Stimulated activated CD8-positive, alpha-beta memory T cell treated with anti-CD3 and anti-CD28 coated beads, Interleukin-12 subunit alpha, Interleukin-12 subunit beta, amount 100 ng/mL, for 24 hours (primary cell): ENCODE measurements around the gene OTX2.

ENCODE experiments used
- DNase-seq: peaks from one replicate; pipeline ENCODE4 v3.0.0-alpha.2; 2020; ENCODE audit errors: extremely low read depth

Gene OTX2

GRCh38 chr14:56796259-56796658 is 14.0 kb downstream of the OTX2 start:
- no peak for DNase-seq

GRCh38 chr14:56795284-56795622 is 15.0 kb downstream of the OTX2 start:
- DNase-seq, result no peak

DNA sequence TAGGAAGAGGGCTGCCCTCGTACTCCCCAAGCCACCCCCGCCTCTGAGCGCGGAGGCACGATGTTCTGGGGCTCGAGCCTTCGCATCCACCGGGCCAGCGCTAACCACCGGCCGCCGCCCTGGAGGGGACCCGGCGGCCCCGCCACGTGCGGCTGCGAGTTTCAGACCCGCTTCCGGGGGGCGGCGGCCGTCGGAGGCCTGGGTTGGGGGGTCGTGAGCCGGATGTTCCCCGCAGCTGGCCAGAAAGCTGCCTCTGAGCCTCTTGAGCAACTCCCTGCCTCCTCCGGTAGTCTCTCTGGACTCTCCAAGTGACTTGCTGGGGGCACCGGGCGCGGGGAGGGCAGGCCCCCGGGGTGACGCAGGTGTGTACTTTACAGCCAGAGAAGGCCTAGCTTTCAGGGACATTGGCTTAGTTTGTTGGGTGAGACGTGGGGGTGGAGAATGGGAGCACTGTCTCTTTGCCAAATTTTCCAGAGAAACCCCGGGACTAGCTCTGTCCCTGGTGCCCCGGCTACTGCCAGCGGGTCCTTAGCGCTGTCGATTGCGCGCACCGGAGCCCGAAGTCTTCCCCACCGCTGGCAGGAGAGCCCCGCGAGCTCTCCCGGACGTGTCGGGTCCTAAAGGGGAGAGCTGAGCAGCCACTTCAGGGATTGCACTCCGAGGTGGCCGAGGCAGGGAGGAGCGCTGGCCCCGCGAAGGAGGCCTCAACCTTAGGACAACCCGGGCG is 15.6 kb downstream of the OTX2 start:
- DNase-seq, result no peak

DNA sequence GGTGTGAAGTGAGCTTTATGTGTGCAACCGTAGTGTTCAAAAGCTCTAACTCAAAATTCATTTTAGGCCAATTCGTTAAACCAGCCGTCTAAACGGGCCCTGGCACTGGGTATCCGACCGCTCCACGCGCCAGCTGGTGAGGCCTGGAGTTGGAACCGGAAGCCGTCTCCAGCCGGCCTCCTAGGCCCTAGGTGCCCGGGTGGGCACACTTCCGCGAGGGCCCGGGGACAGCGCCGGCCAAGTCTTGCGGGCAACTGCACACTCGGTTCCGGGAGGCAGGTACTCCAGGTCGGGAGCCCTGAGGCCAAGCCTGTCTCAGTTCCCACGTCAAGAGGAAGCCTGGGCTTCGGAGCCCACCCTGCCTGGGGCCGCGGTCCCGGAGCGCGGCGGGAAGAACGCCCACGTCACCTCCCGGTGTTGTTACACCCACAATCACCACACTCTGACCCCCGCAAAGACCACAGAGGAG is 16.2 kb downstream of the OTX2 start:
- DNase-seq, result no peak

- DNase-seq, result no peak
These were observed 20.3 kb downstream of the OTX2 start for GRCh38 chr14:56789955-56790354.

DNA sequence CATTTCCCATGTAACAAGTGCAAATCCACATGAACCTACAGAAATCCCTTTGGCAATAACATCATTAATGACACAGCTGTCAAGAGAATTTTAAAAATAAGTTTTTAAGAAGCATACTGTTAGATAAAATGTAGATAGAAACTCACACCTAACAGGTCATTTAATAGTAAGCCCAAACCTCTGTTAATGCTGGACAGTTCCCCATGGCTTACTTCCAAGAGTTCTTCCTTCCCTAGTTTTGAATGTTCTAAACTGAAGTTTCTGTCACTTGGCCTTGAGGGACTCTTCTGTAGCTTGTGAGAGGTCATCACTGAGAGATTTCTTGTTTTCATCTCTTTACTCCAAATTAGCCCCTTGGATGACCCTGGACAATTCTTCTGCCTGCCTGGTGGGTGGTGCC is 22.7 kb downstream of the OTX2 start:
- DNase-seq, result no peak

DNA sequence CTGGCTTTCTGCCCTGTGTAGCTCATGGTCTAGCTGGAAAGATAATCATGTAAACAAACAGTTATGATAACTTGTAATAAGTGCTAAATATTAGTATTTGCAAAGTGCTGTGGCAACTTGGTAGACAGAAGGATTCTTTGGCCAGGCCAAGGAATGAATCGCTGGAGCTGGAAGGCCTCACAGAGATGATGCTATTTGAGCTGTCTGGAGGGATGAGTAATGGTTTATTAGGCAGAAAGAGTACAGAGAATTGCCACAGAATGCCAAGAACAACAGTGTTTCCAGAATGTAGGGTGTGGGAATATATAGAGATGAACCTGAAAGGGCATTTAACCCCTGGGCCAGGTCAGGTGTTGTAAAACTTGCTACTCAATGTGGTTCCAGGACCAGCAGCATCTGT is 27.6 kb downstream of the OTX2 start:
- DNase-seq, result no peak

GRCh38 chr14:56774503-56774902 is 35.8 kb downstream of the OTX2 start:
- no peak for DNase-seq

GRCh38 chr14:56770512-56770911 is 39.8 kb downstream of the OTX2 start:
- DNase-seq, result no peak

GRCh38 chr14:56760164-56760914 is 49.9 kb downstream of the OTX2 start:
- no peak for DNase-seq

GRCh38 chr14:56759633-56760032 is 50.6 kb downstream of the OTX2 start:
- DNase-seq, result no peak

GRCh38 chr14:56759094-56759493 is 51.2 kb downstream of the OTX2 start:
- DNase-seq, result no peak

DNA sequence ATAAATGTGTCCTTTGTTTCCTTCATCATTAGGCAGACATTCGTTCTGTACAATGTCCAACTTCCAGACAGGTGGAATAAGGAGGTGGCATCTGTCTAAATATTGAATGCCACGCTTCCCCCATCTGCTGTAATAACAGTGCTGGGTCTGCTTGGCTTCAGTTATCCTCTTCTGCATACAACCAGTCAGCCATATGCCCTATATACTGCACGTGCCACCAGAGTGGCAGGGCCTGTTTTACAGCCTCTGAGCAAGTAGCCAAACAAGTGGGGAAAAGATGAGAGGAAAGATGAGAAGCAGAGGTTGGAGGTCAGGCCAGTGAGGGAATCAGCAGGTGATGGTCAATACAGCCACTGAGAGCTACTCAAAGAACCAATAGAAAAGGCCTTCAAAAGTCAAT is 55.4 kb downstream of the OTX2 start:
- no peak for DNase-seq

DNA sequence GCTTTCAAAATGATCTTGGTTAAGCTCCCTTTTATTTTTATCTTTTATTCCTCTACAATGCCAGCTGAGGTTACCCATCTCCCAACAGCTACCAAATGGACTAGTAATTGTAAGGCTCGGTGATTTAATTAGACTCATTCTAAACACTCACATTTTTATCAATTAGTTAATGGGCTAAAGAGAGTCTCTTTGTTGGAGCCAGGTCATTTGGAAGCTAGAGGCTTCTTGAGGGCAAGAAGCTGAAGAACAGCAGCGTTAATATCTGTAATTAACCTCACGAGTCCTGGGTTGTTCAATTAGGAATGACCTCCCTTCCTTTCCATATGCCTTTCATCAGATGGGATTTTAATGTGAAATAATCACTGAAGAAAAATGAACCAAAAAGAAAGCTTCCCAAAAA is 56.9 kb downstream of the OTX2 start:
- no peak for DNase-seq

- DNase-seq, result no peak
These were observed 57.9 kb downstream of the OTX2 start for GRCh38 chr14:56752428-56752827.

DNA sequence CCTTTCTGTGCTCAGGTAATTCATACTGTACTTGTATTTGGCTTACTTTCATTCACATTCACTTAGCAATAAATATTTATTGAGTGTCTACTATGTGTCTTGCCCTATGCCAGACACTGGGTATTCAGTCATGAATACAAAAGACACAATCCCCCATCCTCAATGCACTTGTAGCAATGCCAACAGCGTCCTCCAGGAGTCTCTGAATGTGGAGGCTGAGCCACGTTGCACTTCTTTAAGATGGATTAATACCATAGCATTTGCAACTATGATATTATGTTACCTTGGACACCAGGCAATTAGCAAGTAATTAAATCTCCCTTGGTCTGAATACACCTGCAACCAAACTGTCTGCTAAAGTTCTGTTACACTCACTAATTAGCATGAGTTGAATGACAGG is 58.8 kb downstream of the OTX2 start:
- DNase-seq, result no peak
